HG03571 (cell line): ENCODE results near the gene REG4.
"Not testable (repeated sequence)": the region's sequence is repeated elsewhere in the genome, so short reads cannot be mapped to it uniquely, and the experiment has no call there.

Experiments
- ATAC-seq: cut with Tn5 transposase; IDR thresholded peaks from one replicate; pipeline ENCODE4 v1.9.1; 2021; ENCODE audit not compliant: unreplicated experiment

The REG4 gene

GRCh38 chr1:119811387-119811786 lies at the start of gene REG4:
Gene REG4 (minus strand): TSS chr1:119811460. CDS start chr1:119808769, 2,691 bp downstream.
- ATAC-seq, result no peak

- ATAC-seq, result no peak
Observed at GRCh38 chr1:119859647-119860046, 48.4 kb upstream of the REG4 start.

- ATAC-seq, result not testable (repeated sequence)
Observed at GRCh38 chr1:119858556-119859214, 47.4 kb upstream of the REG4 start.

GRCh38 chr1:119858126-119858525 lies 46.9 kb upstream of the REG4 start:
- no peak for ATAC-seq

- no peak for ATAC-seq
Observed at GRCh38 chr1:119853155-119853554, 41.9 kb upstream of the REG4 start.

- not testable (repeated sequence) for ATAC-seq
Observed at GRCh38 chr1:119844206-119844605, 32.9 kb upstream of the REG4 start.

- ATAC-seq, result no peak
Observed at GRCh38 chr1:119841306-119841705, 30.0 kb upstream of the REG4 start.

- ATAC-seq, result no peak
Observed at GRCh38 chr1:119840745-119841144, 29.5 kb upstream of the REG4 start.

GRCh38 chr1:119838236-119838635 lies 27.0 kb upstream of the REG4 start:
- no peak for ATAC-seq

GRCh38 chr1:119834990-119835389 lies 23.7 kb upstream of the REG4 start:
- no peak for ATAC-seq

GRCh38 chr1:119831027-119831426 lies 19.8 kb upstream of the REG4 start:
- ATAC-seq, result no peak

GRCh38 chr1:119829625-119830024 lies 18.4 kb upstream of the REG4 start:
- ATAC-seq, result no peak

- ATAC-seq, result not testable (repeated sequence)
Observed at GRCh38 chr1:119829006-119829405, 17.7 kb upstream of the REG4 start.

- no peak for ATAC-seq
Observed at GRCh38 chr1:119828266-119828665, 17.0 kb upstream of the REG4 start.

GRCh38 chr1:119827010-119827409 lies 15.8 kb upstream of the REG4 start:
- no peak for ATAC-seq

- ATAC-seq, result no peak
Observed at GRCh38 chr1:119822406-119822805, 11.1 kb upstream of the REG4 start.

GRCh38 chr1:119818181-119818580 lies 6.9 kb upstream of the REG4 start:
- no peak for ATAC-seq

- no peak for ATAC-seq
Observed at GRCh38 chr1:119816407-119816806, 5.1 kb upstream of the REG4 start.

- no peak for ATAC-seq
Observed at GRCh38 chr1:119815928-119816327, 4.7 kb upstream of the REG4 start.

GRCh38 chr1:119815361-119815760 lies 4.1 kb upstream of the REG4 start:
- no peak for ATAC-seq

- ATAC-seq, result no peak
Observed at GRCh38 chr1:119814288-119814687, 3.0 kb upstream of the REG4 start.

GRCh38 chr1:119811985-119812557 lies 811 bp upstream of the REG4 start:
- ATAC-seq, result no peak
